ENCODE measurements around the gene ELMO3.

Gene ELMO3

DNA sequence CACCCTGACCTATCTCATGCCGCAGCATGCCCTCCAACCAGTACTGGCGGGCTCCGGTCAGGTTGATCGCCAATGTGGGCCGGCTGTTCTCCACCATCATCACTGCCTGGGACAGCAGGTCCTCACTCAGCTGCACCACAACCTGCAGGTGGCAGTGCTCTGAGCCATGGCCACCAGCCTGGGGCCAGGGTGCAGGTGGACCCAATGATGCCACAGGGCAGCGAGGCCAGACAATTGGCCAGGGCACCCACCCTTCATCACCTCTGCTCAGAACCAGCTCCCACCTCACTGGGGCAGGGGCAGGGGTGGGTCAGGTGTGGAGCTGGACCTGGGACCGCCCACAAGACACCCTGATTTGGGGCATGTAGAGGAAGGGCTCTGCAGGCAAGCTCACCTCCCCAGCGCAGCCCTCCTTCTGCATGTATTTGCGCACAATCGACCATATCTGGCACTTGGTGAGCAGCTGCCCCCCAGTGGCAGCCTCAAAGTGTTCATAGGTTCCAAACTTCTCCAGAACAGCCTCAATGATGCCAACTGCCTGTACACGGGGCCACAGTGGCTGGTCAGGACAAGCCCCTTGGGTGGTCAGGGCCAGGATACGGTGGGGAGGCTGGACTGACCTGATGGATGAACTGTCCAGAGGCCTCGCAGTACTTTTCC is 19.4 kb upstream of the ELMO3 start (continued):
- TF ChIP-seq, protein P1, sequence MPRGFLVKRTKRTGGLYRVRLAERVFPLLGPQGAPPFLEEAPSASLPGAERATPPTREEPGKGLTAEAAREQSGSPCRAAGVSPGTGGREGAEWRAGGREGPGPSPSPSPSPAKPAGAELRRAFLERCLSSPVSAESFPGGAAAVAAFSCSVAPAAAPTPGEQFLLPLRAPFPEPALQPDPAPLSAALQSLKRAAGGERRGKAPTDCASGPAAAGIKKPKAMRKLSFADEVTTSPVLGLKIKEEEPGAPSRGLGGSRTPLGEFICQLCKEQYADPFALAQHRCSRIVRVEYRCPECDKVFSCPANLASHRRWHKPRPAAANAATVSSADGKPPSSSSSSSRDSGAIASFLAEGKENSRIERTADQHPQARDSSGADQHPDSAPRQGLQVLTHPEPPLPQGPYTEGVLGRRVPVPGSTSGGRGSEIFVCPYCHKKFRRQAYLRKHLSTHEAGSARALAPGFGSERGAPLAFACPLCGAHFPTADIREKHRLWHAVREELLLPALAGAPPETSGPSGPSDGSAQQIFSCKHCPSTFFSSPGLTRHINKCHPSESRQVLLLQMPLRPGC (tag by site-specific recombination; IDR thresholded peaks at IDR 0.05) = no peak

DNA sequence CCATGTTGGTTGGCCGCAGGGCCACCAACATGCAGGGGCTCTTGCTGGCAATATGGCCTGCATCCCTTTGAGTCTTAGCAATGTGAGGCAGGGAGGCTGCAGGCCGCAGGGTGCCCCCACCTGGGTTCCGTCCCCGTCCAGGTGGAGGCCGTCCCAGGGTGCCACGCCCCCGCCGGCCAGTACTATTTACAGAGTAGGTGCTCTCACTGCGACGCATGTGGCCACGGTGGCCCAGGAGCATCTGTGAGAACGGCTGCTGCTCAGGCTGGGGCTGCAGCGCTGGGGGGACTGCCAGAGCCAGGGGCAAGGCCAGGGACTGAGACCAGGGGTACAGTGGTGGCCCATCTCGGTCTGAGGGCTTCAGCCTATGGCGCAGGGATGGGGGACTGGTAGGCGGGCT is 18.8 kb upstream of the ELMO3 start:
- CTCF ChIA-PET = interaction anchor here (1.0 kb wide), 1 partner anchor 18 kb away, joined by 5 read pairs; no protein-coding TSS in a partner anchor
- Histone ChIP-seq H3K4me3 (ENCODE audit: low read depth, low read length) (no peak overlapping the region), H3K36me3 (ENCODE audit: control insufficient read depth in 2 of 2, insufficient read depth in 1 of 2, low read length in 2 of 2) (peaks cover 0 to 38% of the 10 kb centered on the region in 2 experiments; a peak in 1 of 3 replicates), H3K27ac (ENCODE audit: extremely low read depth, low read depth, low read length) (no peak overlapping the region), H3K9me3 (ENCODE audit: control insufficient read depth, insufficient read depth, low read depth, low read length) (no peaks in the 10 kb centered on the region), H3K4me1 (ENCODE audit: control insufficient read depth, insufficient read depth, low read length) (peaks cover 9% of the 10 kb centered on the region)
- 0 out of 2 replicates have a peak, but pooled peaks have one; percentile 13 for TF ChIP-seq KLF9 (tag by site-specific recombination; IDR thresholded peaks at IDR 0.05; ENCODE audit: low read depth)
- no peak for TF ChIP-seq ZNF121 (tag by site-specific recombination; IDR thresholded peaks at IDR 0.05)
- POLR2A ChIA-PET = no interaction called here

DNA sequence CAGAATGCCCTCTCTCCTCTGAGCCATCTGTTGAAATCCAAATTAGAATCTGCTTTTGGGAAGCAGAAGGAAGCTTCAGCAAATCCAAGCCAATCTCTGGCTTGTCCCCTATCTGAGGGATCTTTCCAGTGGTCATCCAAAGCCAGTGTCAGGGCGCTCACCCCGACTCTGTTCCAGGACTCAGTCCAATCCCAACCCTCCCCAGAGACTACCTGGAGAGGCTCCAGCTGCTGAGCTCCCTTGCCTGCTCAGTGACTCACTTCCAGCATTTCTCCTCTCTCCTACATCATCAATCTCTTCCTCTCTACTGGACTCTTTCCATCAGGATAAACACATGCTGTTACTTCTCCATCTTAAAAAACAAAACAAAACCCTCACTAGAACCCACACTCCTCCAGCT is 17.6 kb upstream of the ELMO3 start:
- ChIA-PET CTCF (interaction anchor here (0.6 to 1.0 kb wide), 3 partner anchors 19 to 368 kb away, joined by 3 to 5 read pairs (median 3); no protein-coding TSS in a partner anchor), POLR2A (interaction anchor here (0.7 kb wide), 1 partner anchor 206 kb away, joined by 7 read pairs; no protein-coding TSS in a partner anchor)
- H3K27ac ChIP-seq (ENCODE audit: extremely low read depth, low read depth, low read length) = no peak overlapping the region

DNA sequence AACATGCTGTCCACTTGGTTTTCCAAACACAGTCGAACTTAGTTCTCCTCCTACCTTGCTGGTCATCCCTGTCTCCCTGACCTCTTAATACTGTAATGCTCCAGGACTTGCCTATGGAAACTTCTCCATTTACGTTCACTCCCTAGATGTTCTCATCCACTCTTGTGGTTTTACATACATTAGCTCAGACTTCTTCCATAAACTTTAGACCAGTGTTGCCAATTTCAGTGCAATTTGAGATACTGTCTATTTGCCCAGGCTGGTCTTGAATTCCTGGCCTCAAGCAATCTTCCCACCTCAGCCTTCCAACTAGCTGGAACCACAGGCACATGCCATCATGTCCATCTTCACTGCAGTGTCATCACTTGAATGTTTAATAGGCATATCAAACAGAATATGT is 16.6 kb upstream of the ELMO3 start:
- ChIA-PET POLR2A (interaction anchor here (0.7 kb wide), 2 partner anchors 66 to 207 kb away, joined by 3 to 7 read pairs; partner anchors contain the start of gene FHOD1), CTCF (interaction anchor here (1.5 kb wide), 1 partner anchor 13 kb away, joined by 5 read pairs; no protein-coding TSS in a partner anchor)

More for the DNA sequence above, 17.6 kb upstream of the ELMO3 start:
- Histone ChIP-seq H3K36me3 (ENCODE audit: control insufficient read depth in 2 of 2, insufficient read depth in 1 of 2, low read length in 2 of 2) (peaks cover 0 to 32% of the 10 kb centered on the region in 2 experiments; a peak in 1 of 3 replicates), H3K4me3 (ENCODE audit: low read depth, low read length) (no peak overlapping the region), H3K9me3 (ENCODE audit: control insufficient read depth, insufficient read depth, low read depth, low read length) (no peaks in the 10 kb centered on the region), H3K4me1 (ENCODE audit: control insufficient read depth, insufficient read depth, low read length) (peaks cover 9% of the 10 kb centered on the region)
- TF ChIP-seq ZNF777 (tag by site-specific recombination; IDR thresholded peaks at IDR 0.05; ENCODE audit: borderline replicate concordance) = no peak
- TF ChIP-seq, protein P2, sequence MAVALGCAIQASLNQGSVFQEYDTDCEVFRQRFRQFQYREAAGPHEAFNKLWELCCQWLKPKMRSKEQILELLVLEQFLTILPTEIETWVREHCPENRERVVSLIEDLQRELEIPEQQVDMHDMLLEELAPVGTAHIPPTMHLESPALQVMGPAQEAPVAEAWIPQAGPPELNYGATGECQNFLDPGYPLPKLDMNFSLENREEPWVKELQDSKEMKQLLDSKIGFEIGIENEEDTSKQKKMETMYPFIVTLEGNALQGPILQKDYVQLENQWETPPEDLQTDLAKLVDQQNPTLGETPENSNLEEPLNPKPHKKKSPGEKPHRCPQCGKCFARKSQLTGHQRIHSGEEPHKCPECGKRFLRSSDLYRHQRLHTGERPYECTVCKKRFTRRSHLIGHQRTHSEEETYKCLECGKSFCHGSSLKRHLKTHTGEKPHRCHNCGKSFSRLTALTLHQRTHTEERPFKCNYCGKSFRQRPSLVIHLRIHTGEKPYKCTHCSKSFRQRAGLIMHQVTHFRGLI (tag by site-specific recombination; IDR thresholded peaks at IDR 0.05) = no peak
- TF ChIP-seq PRDM1 (tag by site-specific recombination; IDR thresholded peaks at IDR 0.05) = peak; percentile 64; the same call in 1 of the 2 replicates

More for the DNA sequence above, 16.6 kb upstream of the ELMO3 start:
- H3K9me3 ChIP-seq (ENCODE audit: control insufficient read depth, insufficient read depth, low read depth, low read length) = no peaks in the 10 kb centered on the region
- H3K36me3 ChIP-seq (ENCODE audit: control insufficient read depth in 2 of 2, insufficient read depth in 1 of 2, low read length in 2 of 2) = peaks cover 0 to 29% of the 10 kb centered on the region in 2 experiments; a peak in 1 of 3 replicates
- H3K27ac ChIP-seq (ENCODE audit: extremely low read depth, low read depth, low read length) = no peak overlapping the region
- TF ChIP-seq, protein P3, sequence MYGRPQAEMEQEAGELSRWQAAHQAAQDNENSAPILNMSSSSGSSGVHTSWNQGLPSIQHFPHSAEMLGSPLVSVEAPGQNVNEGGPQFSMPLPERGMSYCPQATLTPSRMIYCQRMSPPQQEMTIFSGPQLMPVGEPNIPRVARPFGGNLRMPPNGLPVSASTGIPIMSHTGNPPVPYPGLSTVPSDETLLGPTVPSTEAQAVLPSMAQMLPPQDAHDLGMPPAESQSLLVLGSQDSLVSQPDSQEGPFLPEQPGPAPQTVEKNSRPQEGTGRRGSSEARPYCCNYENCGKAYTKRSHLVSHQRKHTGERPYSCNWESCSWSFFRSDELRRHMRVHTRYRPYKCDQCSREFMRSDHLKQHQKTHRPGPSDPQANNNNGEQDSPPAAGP (tag by site-specific recombination; IDR thresholded peaks at IDR 0.05) = peak; percentile 66; the same call in 1 of the 2 replicates
- TF ChIP-seq ZNF175 (tag by site-specific recombination; IDR thresholded peaks at IDR 0.05) (no peak), ZNF266 (tag by site-specific recombination; IDR thresholded peaks at IDR 0.05; ENCODE audit: low read depth) (no peak), ZNF843 (tag by site-specific recombination; IDR thresholded peaks at IDR 0.05) (0 out of 2 replicates have a peak, but pooled peaks have one; percentile 16), ZXDB (tag by site-specific recombination; IDR thresholded peaks at IDR 0.05) (peak; percentile 28; the same call in 1 of the 2 replicates), WT1 (tag by site-specific recombination; IDR thresholded peaks at IDR 0.05) (peak; percentile 64), SP7 (tag by site-specific recombination; IDR thresholded peaks at IDR 0.05) (0 out of 2 replicates have a peak, but pooled peaks have one; percentile 16)
- TF ChIP-seq, protein P4, sequence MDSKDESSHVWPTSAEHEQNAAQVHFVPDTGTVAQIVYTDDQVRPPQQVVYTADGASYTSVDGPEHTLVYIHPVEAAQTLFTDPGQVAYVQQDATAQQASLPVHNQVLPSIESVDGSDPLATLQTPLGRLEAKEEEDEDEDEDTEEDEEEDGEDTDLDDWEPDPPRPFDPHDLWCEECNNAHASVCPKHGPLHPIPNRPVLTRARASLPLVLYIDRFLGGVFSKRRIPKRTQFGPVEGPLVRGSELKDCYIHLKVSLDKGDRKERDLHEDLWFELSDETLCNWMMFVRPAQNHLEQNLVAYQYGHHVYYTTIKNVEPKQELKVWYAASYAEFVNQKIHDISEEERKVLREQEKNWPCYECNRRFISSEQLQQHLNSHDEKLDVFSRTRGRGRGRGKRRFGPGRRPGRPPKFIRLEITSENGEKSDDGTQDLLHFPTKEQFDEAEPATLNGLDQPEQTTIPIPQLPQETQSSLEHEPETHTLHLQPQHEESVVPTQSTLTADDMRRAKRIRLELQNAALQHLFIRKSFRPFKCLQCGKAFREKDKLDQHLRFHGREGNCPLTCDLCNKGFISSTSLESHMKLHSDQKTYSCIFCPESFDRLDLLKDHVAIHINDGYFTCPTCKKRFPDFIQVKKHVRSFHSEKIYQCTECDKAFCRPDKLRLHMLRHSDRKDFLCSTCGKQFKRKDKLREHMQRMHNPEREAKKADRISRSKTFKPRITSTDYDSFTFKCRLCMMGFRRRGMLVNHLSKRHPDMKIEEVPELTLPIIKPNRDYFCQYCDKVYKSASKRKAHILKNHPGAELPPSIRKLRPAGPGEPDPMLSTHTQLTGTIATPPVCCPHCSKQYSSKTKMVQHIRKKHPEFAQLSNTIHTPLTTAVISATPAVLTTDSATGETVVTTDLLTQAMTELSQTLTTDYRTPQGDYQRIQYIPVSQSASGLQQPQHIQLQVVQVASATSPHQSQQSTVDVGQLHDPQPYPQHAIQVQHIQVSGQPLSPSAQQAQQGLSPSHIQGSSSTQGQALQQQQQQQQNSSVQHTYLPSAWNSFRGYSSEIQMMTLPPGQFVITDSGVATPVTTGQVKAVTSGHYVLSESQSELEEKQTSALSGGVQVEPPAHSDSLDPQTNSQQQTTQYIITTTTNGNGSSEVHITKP (tag by site-specific recombination; IDR thresholded peaks at IDR 0.05) = peak; percentile 24; the same call in 1 of the 2 replicates
- peaks cover 9% of the 10 kb centered on the region for H3K4me1 ChIP-seq (ENCODE audit: control insufficient read depth, insufficient read depth, low read length)
- no peak overlapping the region for H3K4me3 ChIP-seq (ENCODE audit: low read depth, low read length)
